ENCODE data around the gene COLQ.
"Not testable (repeated sequence)": the region's sequence is repeated elsewhere in the genome, so short reads cannot be mapped to it uniquely, and the experiment has no call there.

Gene COLQ

GRCh38 chr3:15486979-15487378 lies 34.5 kb downstream of the COLQ start:
- DNase-seq = no peak

- DNase-seq = no peak
Observed at GRCh38 chr3:15486020-15486419, 35.5 kb downstream of the COLQ start.

GRCh38 chr3:15484551-15484950 lies 37.0 kb downstream of the COLQ start:
- not testable (repeated sequence) for DNase-seq

- DNase-seq = no peak
Observed at GRCh38 chr3:15479400-15480224, 41.9 kb downstream of the COLQ start.

- no peak for DNase-seq
Observed at GRCh38 chr3:15478640-15478979, 42.9 kb downstream of the COLQ start.

GRCh38 chr3:15477951-15478639 lies 43.4 kb downstream of the COLQ start:
- no peak for DNase-seq

GRCh38 chr3:15476378-15476777 lies 45.1 kb downstream of the COLQ start:
- DNase-seq = no peak

- no peak for DNase-seq
Observed at GRCh38 chr3:15475161-15475560, 46.3 kb downstream of the COLQ start.

- no peak for DNase-seq
Observed at GRCh38 chr3:15471861-15472260, 49.6 kb downstream of the COLQ start.

- no peak for DNase-seq
Observed at GRCh38 chr3:15470849-15471248, 50.7 kb downstream of the COLQ start.

GRCh38 chr3:15470261-15470660 lies 51.2 kb downstream of the COLQ start:
- no peak for DNase-seq

- no peak for DNase-seq
Observed at GRCh38 chr3:15467227-15468181, 54.0 kb downstream of the COLQ start.

GRCh38 chr3:15465876-15466585 lies 55.5 kb downstream of the COLQ start:
- DNase-seq = no peak

- no peak for DNase-seq
Observed at GRCh38 chr3:15462451-15462850, 59.1 kb downstream of the COLQ start.

- DNase-seq = peak; percentile 41
Observed at GRCh38 chr3:15460891-15461531, 60.5 kb downstream of the COLQ start.

- DNase-seq = peak; percentile 24
Observed at GRCh38 chr3:15458212-15458780, 63.2 kb downstream of the COLQ start.

- DNase-seq = not testable (repeated sequence)
Observed at GRCh38 chr3:15456915-15457314, 64.6 kb downstream of the COLQ start.

- no peak for DNase-seq
Observed at GRCh38 chr3:15456321-15456720, 65.2 kb downstream of the COLQ start.

- DNase-seq = no peak
Observed at GRCh38 chr3:15455756-15456155, 65.8 kb downstream of the COLQ start.

GRCh38 chr3:15454965-15455364 lies 66.5 kb downstream of the COLQ start:
- DNase-seq = no peak

- no peak for DNase-seq
Observed at GRCh38 chr3:15453991-15454625, 67.4 kb downstream of the COLQ start.
